Neural crest cell (in vitro differentiated cells): ENCODE measurements around the gene NR1D1. TPM values are rescaled to one million over a fixed set of nuclear protein-coding genes. Genes with fewer than 3 reads are reported as not detected.
A peak's percentile ranks its signal among the peaks of the same experiment; 100 is the strongest.

Source experiments
- DNase-seq: peaks from one replicate; pipeline ENCODE4 v3.0.0; 2021; ENCODE audit warnings: low read depth, mixed read lengths, low spot score
- H3K27ac Mint-ChIP-seq: one replicate; pipeline ENCODE4 v1.8.0; 2021; ENCODE audit warnings: mild to moderate bottlenecking, mixed read lengths; ENCODE audit not compliant: unreplicated experiment
- H3K27me3 Mint-ChIP-seq: 2 replicates; pipeline ENCODE4 v1.8.0; 2021; ENCODE audit warnings: low read depth, mild to moderate bottlenecking, mixed read lengths
- H3K36me3 Mint-ChIP-seq: 2 replicates; pipeline ENCODE4 v1.8.0; 2021; ENCODE audit warnings: low read depth, mild to moderate bottlenecking, mixed read lengths
- H3K4me1 Mint-ChIP-seq: 2 replicates; pipeline ENCODE4 v1.8.0; 2021; ENCODE audit warnings: mixed read lengths
- H3K4me3 Mint-ChIP-seq: one replicate; pipeline ENCODE4 v1.8.0; 2021; ENCODE audit warnings: mild to moderate bottlenecking, mixed read lengths
- H3K9me3 Mint-ChIP-seq: 2 replicates; pipeline ENCODE4 v1.8.0; 2021; ENCODE audit warnings: mixed read lengths
- CTCF ChIP-seq: fragments of 200-600 bp; sonication (generic); conservative IDR thresholded peaks from 2 replicates; pipeline ENCODE4 v1.5.0; 2021; ENCODE audit warnings: antibody characterized with exemption, mild to moderate bottlenecking
- total RNA-seq: library from RNA; stranded (reverse); gene quantifications from 2 replicates; pipeline ENCODE4 v1.2.1, GENCODE V29; 2021

NR1D1 gene
- total RNA-seq, 1 donor from 2014 or later, result 2.8 TPM

- Mint-ChIP-seq H3K9me3 (no peaks in the 10 kb centered on the region), H3K27me3 (no peaks in the 10 kb centered on the region), H3K36me3 (no peaks in the 10 kb centered on the region), H3K4me3 (peak overlapping the region; percentile 85), H3K4me1 (peaks cover 59% of the 10 kb centered on the region), H3K27ac (peak overlapping the region; percentile 95)
- peak; percentile 80 for TF ChIP-seq CTCF
- DNase-seq, result peak; percentile 87
Observed at GRCh38 chr17:40113110-40113906, 12.9 kb upstream of the NR1D1 start.

GRCh38 chr17:40112718-40113109, 12.3 kb upstream of the NR1D1 start:
- Mint-ChIP-seq H3K4me1 (peaks cover 61% of the 10 kb centered on the region), H3K9me3 (no peaks in the 10 kb centered on the region), H3K27me3 (peaks cover 4% of the 10 kb centered on the region), H3K36me3 (no peaks in the 10 kb centered on the region), H3K27ac (peak overlapping the region; percentile 12), H3K4me3 (peak overlapping the region; percentile 85)
- no peak for TF ChIP-seq CTCF
- DNase-seq, result no peak

GRCh38 chr17:40112191-40112711, 11.9 kb upstream of the NR1D1 start:
- Mint-ChIP-seq H3K27me3 (peaks cover 6% of the 10 kb centered on the region), H3K36me3 (no peaks in the 10 kb centered on the region), H3K27ac (peak overlapping the region; percentile 12), H3K9me3 (no peaks in the 10 kb centered on the region), H3K4me3 (peak overlapping the region; percentile 14), H3K4me1 (peaks cover 65% of the 10 kb centered on the region)
- TF ChIP-seq CTCF, result no peak
- DNase-seq, result no peak

- DNase-seq, result peak; percentile 64
- Mint-ChIP-seq H3K36me3 (no peaks in the 10 kb centered on the region), H3K4me1 (peaks cover 73% of the 10 kb centered on the region), H3K4me3 (peak overlapping the region; percentile 14), H3K9me3 (no peaks in the 10 kb centered on the region), H3K27me3 (peaks cover 10% of the 10 kb centered on the region), H3K27ac (peak overlapping the region; percentile 95)
- TF ChIP-seq CTCF, result peak; percentile 73
Observed at GRCh38 chr17:40111221-40112128, 11.1 kb upstream of the NR1D1 start.

- Mint-ChIP-seq H3K4me1 (peaks cover 75% of the 10 kb centered on the region), H3K9me3 (no peaks in the 10 kb centered on the region), H3K27ac (peak overlapping the region; percentile 91), H3K36me3 (no peaks in the 10 kb centered on the region), H3K27me3 (peaks cover 15% of the 10 kb centered on the region), H3K4me3 (peak overlapping the region; percentile 18)
- DNase-seq, result no peak
- no peak for TF ChIP-seq CTCF
Observed at GRCh38 chr17:40110026-40110845, 9.8 kb upstream of the NR1D1 start.
